H9 (cell line): ENCODE results near the gene ZSWIM6. TPM values are rescaled to one million over a fixed set of nuclear protein-coding genes. Genes with fewer than 3 reads are reported as not detected.

Experiments used
- DNase-seq: peaks from one replicate; pipeline ENCODE4 v3.0.0-alpha.2; 2017
- H2AFZ ChIP-seq: one replicate; pipeline ENCODE4 v1.6.1; 2013; ENCODE audit warnings: mild to moderate bottlenecking, low read length, control low read depth, moderate library complexity
- H2AK5ac ChIP-seq: 2 replicates; pipeline ENCODE4 v1.6.1; 2013; ENCODE audit warnings: low read length, control low read depth, mixed read lengths; ENCODE audit not compliant: insufficient read length
- H2BK120ac ChIP-seq: one replicate; pipeline ENCODE4 v1.6.1; 2013; ENCODE audit warnings: low read depth, mild to moderate bottlenecking, low read length, control low read depth, inconsistent platforms; ENCODE audit not compliant: poor library complexity, severe bottlenecking
- H2BK12ac ChIP-seq: 2 replicates; pipeline ENCODE4 v1.6.1; 2013; ENCODE audit warnings: low read length, control low read depth, mixed read lengths, low read depth; ENCODE audit not compliant: insufficient read length
- H2BK15ac ChIP-seq: 2 replicates; pipeline ENCODE4 v1.6.1; 2013; ENCODE audit warnings: low read depth, low read length, control low read depth
- H2BK20ac ChIP-seq: one replicate; pipeline ENCODE4 v1.6.1; 2013; ENCODE audit warnings: low read depth, mild to moderate bottlenecking, low read length, control low read depth, inconsistent platforms; ENCODE audit not compliant: poor library complexity, severe bottlenecking
- H2BK5ac ChIP-seq: 2 replicates; pipeline ENCODE4 v1.6.1; 2013; ENCODE audit warnings: low read length, control low read depth, mixed read lengths; ENCODE audit not compliant: insufficient read length
- H3K14ac ChIP-seq: 2 replicates; pipeline ENCODE4 v1.6.1; 2013; ENCODE audit warnings: low read length, control low read depth; ENCODE audit not compliant: insufficient read depth
- H3K18ac ChIP-seq: 2 replicates; pipeline ENCODE4 v1.6.1; 2013; ENCODE audit warnings: low read depth, mild to moderate bottlenecking, mixed read lengths, low read length, control low read depth; ENCODE audit not compliant: insufficient read length
- H3K23ac ChIP-seq: 2 replicates; pipeline ENCODE4 v1.6.1; 2013; ENCODE audit warnings: low read length, control low read depth, mixed read lengths, low read depth; ENCODE audit not compliant: insufficient read length
- H3K23me2 ChIP-seq: 2 replicates; pipeline ENCODE4 v1.6.1; 2013; ENCODE audit warnings: low read depth, mild to moderate bottlenecking, mixed read lengths, low read length, control low read depth; ENCODE audit not compliant: insufficient read length, poor library complexity, severe bottlenecking
- H3K27ac ChIP-seq: 2 replicates; pipeline ENCODE4 v1.5.1; 2013; ENCODE audit warnings: low read length, control low read depth, mixed read lengths, low read depth; ENCODE audit not compliant: insufficient read length
- H3K27me3 ChIP-seq: 2 replicates; pipeline ENCODE4 v1.6.1; 2013; ENCODE audit warnings: low read length, control low read depth, inconsistent platforms; ENCODE audit not compliant: insufficient read depth
- H3K4ac ChIP-seq: 2 replicates; pipeline ENCODE4 v1.6.1; 2013; ENCODE audit warnings: low read depth, mild to moderate bottlenecking, control low read depth, inconsistent platforms, low read length, moderate library complexity
- H3K4me1 ChIP-seq: 2 replicates; pipeline ENCODE4 v1.6.1; 2013; ENCODE audit warnings: low read length, control low read depth, inconsistent platforms; ENCODE audit not compliant: insufficient read depth
- H3K4me2 ChIP-seq: 2 replicates; pipeline ENCODE4 v1.6.1; 2013; ENCODE audit warnings: low read length, control low read depth, mixed read lengths; ENCODE audit not compliant: insufficient read length, insufficient read depth
- H3K56ac ChIP-seq: 2 replicates; pipeline ENCODE4 v1.6.1; 2013; ENCODE audit warnings: low read depth, mild to moderate bottlenecking, mixed read lengths, low read length, control low read depth; ENCODE audit not compliant: insufficient read length
- H3K79me1 ChIP-seq: 2 replicates; pipeline ENCODE4 v1.6.1; 2013; ENCODE audit warnings: low read depth, mild to moderate bottlenecking, moderate library complexity, low read length, control low read depth, inconsistent platforms; ENCODE audit not compliant: insufficient read depth, poor library complexity, severe bottlenecking
- H3K79me2 ChIP-seq: 2 replicates; pipeline ENCODE4 v1.6.1; 2013; ENCODE audit warnings: low read length, control low read depth, inconsistent platforms; ENCODE audit not compliant: insufficient read depth
- H3K9ac ChIP-seq: 2 replicates; pipeline ENCODE4 v1.6.1; 2013; ENCODE audit warnings: low read length, control low read depth, mixed read lengths; ENCODE audit not compliant: insufficient read length; ENCODE audit errors: extremely low read depth
- H3K9me3 ChIP-seq: one replicate; pipeline ENCODE4 v1.6.1; 2013; ENCODE audit warnings: low read depth, low read length, inconsistent platforms; ENCODE audit not compliant: control insufficient read depth
- H3T11ph ChIP-seq: one replicate; pipeline ENCODE4 v1.6.1; 2013; ENCODE audit warnings: mild to moderate bottlenecking, low read length, control low read depth, inconsistent platforms
- H4K20me1 ChIP-seq: one replicate; pipeline ENCODE4 v1.6.1; 2013; ENCODE audit not compliant: control insufficient read depth, insufficient read length, insufficient read depth
- H4K5ac ChIP-seq: 2 replicates; pipeline ENCODE4 v1.6.1; 2013; ENCODE audit warnings: low read depth, mild to moderate bottlenecking, mixed read lengths, low read length, control low read depth; ENCODE audit not compliant: insufficient read length
- H4K8ac ChIP-seq: replicated peaks from 2 replicates; pipeline ENCODE4 v1.6.1; 2013; ENCODE audit warnings: low read length, control low read depth, mixed read lengths, low read depth; ENCODE audit not compliant: insufficient read length
- H4K91ac ChIP-seq: 2 replicates; pipeline ENCODE4 v1.6.1; 2013; ENCODE audit warnings: low read depth, mild to moderate bottlenecking, moderate library complexity, mixed read lengths, low read length, control low read depth; ENCODE audit not compliant: insufficient read length
- H3K27ac Mint-ChIP-seq, 3 experiments: 2 replicates in 2 of 3; 3 replicates in 1 of 3; pipeline ENCODE4 v1.8.0; 2020 to 2021; ENCODE audit warnings: mixed read lengths in 3 of 3, mild to moderate bottlenecking in 1 of 3, moderate library complexity in 1 of 3
- H3K27me3 Mint-ChIP-seq: 2 replicates; pipeline ENCODE4 v1.8.0; 2021; ENCODE audit warnings: low read depth, mild to moderate bottlenecking, moderate library complexity, mixed read lengths
- H3K36me3 Mint-ChIP-seq, 3 experiments: 2 replicates in 2 of 3; 3 replicates in 1 of 3; pipeline ENCODE4 v1.8.0; 2020 to 2021; ENCODE audit warnings: low read depth in 3 of 3, mixed read lengths in 3 of 3; ENCODE audit not compliant: insufficient read depth in 1 of 3
- H3K4me1 Mint-ChIP-seq, 2 experiments: 2 replicates each; pipeline ENCODE4 v1.8.0; 2020; ENCODE audit warnings: mixed read lengths in 2 of 2
- H3K4me3 Mint-ChIP-seq, 2 experiments: 2 replicates in 1 of 2; 3 replicates in 1 of 2; pipeline ENCODE4 v1.8.0; 2020 to 2021; ENCODE audit warnings: mild to moderate bottlenecking in 2 of 2, mixed read lengths in 2 of 2, moderate library complexity in 1 of 2
- H3K9me3 Mint-ChIP-seq, 2 experiments: 2 replicates in 1 of 2; 3 replicates in 1 of 2; pipeline ENCODE4 v1.8.0; 2020; ENCODE audit warnings: mild to moderate bottlenecking in 2 of 2, mixed read lengths in 2 of 2, moderate library complexity in 1 of 2
- CTCF ChIP-seq: fragments of 200-600 bp; sonication (generic); conservative IDR thresholded peaks from 3 replicates; pipeline ENCODE4 v1.8.0; 2021; ENCODE audit warnings: antibody characterized with exemption, mild to moderate bottlenecking
- total RNA-seq: library from RNA; stranded (reverse); gene quantifications from 2 replicates; pipeline ENCODE4 v1.2.1, GENCODE V29; 2021

The ZSWIM6 gene
- total RNA-seq, 1 experiment from 2014 or later, result 11.5 TPM

GRCh38 chr5:61349935-61350334 is 17.9 kb downstream of the ZSWIM6 start:
- Mint-ChIP-seq H3K27ac (no peak overlapping the region), H3K4me3 (no peak overlapping the region), H3K36me3 (peaks cover 0 to 6% (median 6%) of the 10 kb centered on the region in 3 experiments; a peak in 4 of 7 replicates), H3K4me1 (peaks cover 3% of the 10 kb centered on the region in 2 experiments; a peak in 2 of 4 replicates), H3K27me3 (no peaks in the 10 kb centered on the region), H3K9me3 (no peaks in the 10 kb centered on the region)
- no peak for TF ChIP-seq CTCF
- no peak overlapping the region for H2AFZ ChIP-seq
- H2BK15ac ChIP-seq, result no peak overlapping the region
- peaks cover under 1% of the 10 kb centered on the region for H3K79me1 ChIP-seq
- H3T11ph ChIP-seq, result no peak overlapping the region
- H2BK120ac ChIP-seq, result no peak overlapping the region
- H3K27me3 ChIP-seq, result no peaks in the 10 kb centered on the region
- H3K4ac ChIP-seq, result no peak overlapping the region
- H2BK5ac ChIP-seq, result no peak overlapping the region
- no peak overlapping the region for H2BK20ac ChIP-seq
- no peak overlapping the region for H4K91ac ChIP-seq
- H3K9ac ChIP-seq, result no peak overlapping the region
- H3K27ac ChIP-seq, result no peak overlapping the region
- no peak overlapping the region for H3K18ac ChIP-seq
- H4K8ac ChIP-seq, result no peak overlapping the region
- H3K14ac ChIP-seq, result no peak overlapping the region
- no peak overlapping the region for H2BK12ac ChIP-seq
- H4K5ac ChIP-seq, result no peak overlapping the region
- H2AK5ac ChIP-seq, result no peak overlapping the region
- H3K79me2 ChIP-seq, result peaks cover 6% of the 10 kb centered on the region; the same call in 1 of the 2 replicates
- no peaks in the 10 kb centered on the region for H3K9me3 ChIP-seq
- H4K20me1 ChIP-seq, result no peaks in the 10 kb centered on the region
- H3K23me2 ChIP-seq, result no peaks in the 10 kb centered on the region
- H3K23ac ChIP-seq, result no peak overlapping the region
- H3K4me2 ChIP-seq, result no peak overlapping the region
- no peak overlapping the region for H3K56ac ChIP-seq
- no peak for DNase-seq
- peaks cover 2% of the 10 kb centered on the region; the same call in 1 of the 2 replicates for H3K4me1 ChIP-seq
